ENCODE measurements around the gene VWA8.

DNA sequence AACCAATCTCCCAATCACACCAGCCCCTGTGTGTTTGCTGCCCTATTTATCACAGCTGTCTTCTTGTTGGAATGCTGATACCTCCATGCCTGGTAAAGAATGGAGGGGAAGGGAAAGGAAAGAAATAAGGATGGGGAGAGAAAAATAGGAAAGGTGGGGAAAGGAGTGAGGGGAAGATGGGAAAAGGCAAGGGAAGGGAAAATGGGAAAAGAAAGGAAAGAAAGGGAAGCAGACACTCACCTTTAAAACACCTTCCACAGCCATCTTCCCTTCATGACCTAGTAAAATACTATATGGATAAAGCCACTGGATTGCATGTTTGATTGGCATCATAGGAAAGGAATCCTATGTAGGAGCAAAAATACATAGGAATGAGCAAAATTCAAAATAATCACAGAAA, 77.8 kb downstream of the VWA8 start:
- TF ChIP-seq, protein P1, sequence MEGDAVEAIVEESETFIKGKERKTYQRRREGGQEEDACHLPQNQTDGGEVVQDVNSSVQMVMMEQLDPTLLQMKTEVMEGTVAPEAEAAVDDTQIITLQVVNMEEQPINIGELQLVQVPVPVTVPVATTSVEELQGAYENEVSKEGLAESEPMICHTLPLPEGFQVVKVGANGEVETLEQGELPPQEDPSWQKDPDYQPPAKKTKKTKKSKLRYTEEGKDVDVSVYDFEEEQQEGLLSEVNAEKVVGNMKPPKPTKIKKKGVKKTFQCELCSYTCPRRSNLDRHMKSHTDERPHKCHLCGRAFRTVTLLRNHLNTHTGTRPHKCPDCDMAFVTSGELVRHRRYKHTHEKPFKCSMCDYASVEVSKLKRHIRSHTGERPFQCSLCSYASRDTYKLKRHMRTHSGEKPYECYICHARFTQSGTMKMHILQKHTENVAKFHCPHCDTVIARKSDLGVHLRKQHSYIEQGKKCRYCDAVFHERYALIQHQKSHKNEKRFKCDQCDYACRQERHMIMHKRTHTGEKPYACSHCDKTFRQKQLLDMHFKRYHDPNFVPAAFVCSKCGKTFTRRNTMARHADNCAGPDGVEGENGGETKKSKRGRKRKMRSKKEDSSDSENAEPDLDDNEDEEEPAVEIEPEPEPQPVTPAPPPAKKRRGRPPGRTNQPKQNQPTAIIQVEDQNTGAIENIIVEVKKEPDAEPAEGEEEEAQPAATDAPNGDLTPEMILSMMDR (conservative IDR thresholded peaks at IDR 0.05): no peak
- TF ChIP-seq ZFX (IDR thresholded peaks at IDR 0.05): no peak

Data from C4-2B (cell line).